CD4-positive, alpha-beta T cell (primary cell): ENCODE data around the gene EFNA1. TPM values are rescaled to one million over a fixed set of nuclear protein-coding genes. Genes with fewer than 3 reads are reported as not detected.

ENCODE experiments used
- ATAC-seq: fragments of 200-7000 bp; cut with Tn5 transposase; one replicate; pipeline ENCODE4 v1.10.0; 2022; ENCODE audit warnings: mild to moderate bottlenecking; ENCODE audit not compliant: poor library complexity
- CTCF ChIA-PET: fragments of 350-600 bp; sonication (Branson Sonifier 250); formaldehyde crosslinking; loops from one replicate; lab custom pipeline; 2021; ENCODE audit warnings: antibody characterized with exemption, inconsistent platforms; lab: Charles Lee
- POLR2A ChIA-PET: fragments of 350-600 bp; sonication (Branson Sonifier 250); formaldehyde crosslinking; loops from one replicate; lab custom pipeline; 2021; ENCODE audit warnings: antibody characterized with exemption, inconsistent platforms; lab: Charles Lee
- DNase-seq, 14 experiments: peaks; one replicate each; pipeline ENCODE4 v3.0.0-alpha.2; 2013 to 2020; ENCODE audit warnings: mixed read lengths in 2 of 14
- H3K27ac ChIP-seq, 2 donors: one replicate each; pipeline versions ENCODE4 v1.5.1 to v1.7.0; 2013; ENCODE audit warnings: low read length in 2 of 2, low read depth in 1 of 2, mild to moderate bottlenecking in 1 of 2
- H3K27me3 ChIP-seq, 2 experiments: 1 replicate in 1 of 2; 2 replicates in 1 of 2; pipeline versions ENCODE4 v1.6.1 to v1.7.0; 2013; ENCODE audit warnings: low read length in 2 of 2, control low read depth in 1 of 2, mild to moderate bottlenecking in 1 of 2, moderate library complexity in 1 of 2; ENCODE audit not compliant: insufficient read depth in 2 of 2, control insufficient read depth in 1 of 2
- H3K36me3 ChIP-seq: one replicate; pipeline ENCODE4 v1.6.1; 2013; ENCODE audit warnings: low read length, control low read depth; ENCODE audit not compliant: insufficient read depth
- H3K4me1 ChIP-seq: one replicate; pipeline ENCODE4 v1.6.1; 2013; ENCODE audit warnings: low read length, control low read depth; ENCODE audit not compliant: insufficient read depth
- H3K4me3 ChIP-seq: one replicate; pipeline ENCODE4 v1.5.1; 2013; ENCODE audit warnings: mild to moderate bottlenecking, low read length, moderate library complexity
- H3K9me3 ChIP-seq, 2 experiments: 1 replicate in 1 of 2; 2 replicates in 1 of 2; pipeline versions ENCODE4 v1.6.1 to v1.7.0; 2013; ENCODE audit warnings: low read length in 2 of 2, mild to moderate bottlenecking in 2 of 2, control low read depth in 1 of 2, moderate library complexity in 1 of 2; ENCODE audit not compliant: control insufficient read depth in 1 of 2, insufficient read depth in 1 of 2
- H3K27ac Mint-ChIP-seq: one replicate; pipeline ENCODE4 v1.8.0; 2020; ENCODE audit warnings: mixed read lengths
- H3K27me3 Mint-ChIP-seq: one replicate; pipeline ENCODE4 v1.8.0; 2021; ENCODE audit warnings: mixed read lengths
- H3K36me3 Mint-ChIP-seq: one replicate; pipeline ENCODE4 v1.8.0; 2021; ENCODE audit warnings: low read depth, mixed read lengths
- H3K4me1 Mint-ChIP-seq: one replicate; pipeline ENCODE4 v1.8.0; 2021; ENCODE audit warnings: low read depth, mixed read lengths
- H3K4me3 Mint-ChIP-seq: one replicate; pipeline ENCODE4 v1.8.0; 2020; ENCODE audit warnings: mild to moderate bottlenecking, mixed read lengths
- H3K9me3 Mint-ChIP-seq: one replicate; pipeline ENCODE4 v1.8.0; 2020; ENCODE audit warnings: mixed read lengths
- intact Hi-C, 2 experiments: fragments of 100-400 bp; cut with DNase I in 1 of 2; cut with micrococcal nuclease in 1 of 2; formaldehyde crosslinking; loops; one replicate each; pipeline versions ENCODE4 v1.15.1 to v1.9.0; 2023 to 2025; cut with DNase I, micrococcal nuclease
- total RNA-seq, 174 experiments: library from RNA in 2 of 174; stranded (reverse) in 2 of 174; gene quantifications; one replicate each; pipeline ENCODE4 v1.2.3 and lab custom pipeline; 2021 to 2026
- TF ChIP-seq, protein P1 (sequence below): fragments of 200-600 bp; IDR thresholded peaks from one replicate; pipeline ENCODE4 v1.8.0; 2022; ENCODE audit warnings: antibody characterized with exemption, mild to moderate bottlenecking

EFNA1 gene
- total RNA-seq, 2 experiments from 2014 or later = 4.2 to 5.9 TPM

DNA sequence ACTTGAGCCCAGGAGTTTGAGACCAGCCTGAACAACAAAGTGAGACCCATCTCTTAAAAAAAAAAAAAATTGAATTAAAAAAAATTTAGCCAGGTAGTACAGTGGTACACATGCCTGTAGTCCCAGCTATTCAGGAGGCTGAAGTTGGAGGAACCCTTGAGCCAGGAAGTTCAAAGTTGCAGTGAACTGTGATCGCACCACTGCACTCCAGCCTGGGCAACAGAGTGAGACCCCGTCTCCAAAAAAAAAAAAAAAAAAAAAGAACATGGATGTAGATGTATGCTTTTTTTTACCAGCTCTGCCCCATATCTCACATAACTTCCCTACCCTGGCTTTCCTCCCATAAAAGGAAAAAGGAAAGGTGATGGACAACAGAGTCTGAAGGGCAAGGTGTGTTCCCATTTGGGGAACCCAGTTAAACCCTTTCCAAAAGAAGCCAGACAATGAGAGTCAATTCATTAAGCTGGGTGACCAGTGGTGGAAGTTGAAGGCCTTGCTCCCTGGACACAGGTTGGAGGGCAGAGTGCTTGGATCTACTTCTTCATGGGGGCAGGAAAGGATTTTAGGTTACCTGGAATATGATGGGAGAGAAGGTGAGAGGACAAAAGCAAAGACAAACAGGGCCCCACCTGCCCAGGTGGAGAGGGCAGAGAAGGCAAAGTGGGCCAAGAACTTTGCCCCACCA is 42.6 kb downstream of the EFNA1 start:
- DNase-seq (no peak), ATAC-seq (no peak)
- Mint-ChIP-seq H3K9me3 (no peaks in the 10 kb centered on the region), H3K27me3 (peaks cover 3% of the 10 kb centered on the region), H3K4me1 (peaks cover 49% of the 10 kb centered on the region), H3K27ac (no peak overlapping the region), H3K36me3 (peaks cover 41% of the 10 kb centered on the region), H3K4me3 (peak overlapping the region; percentile 71)
- POLR2A ChIA-PET = interaction anchor here (1.0 kb wide), 1 partner anchor 35 kb away, joined by 3 read pairs; the partner anchor contains the start of gene SLC50A1
- no peak overlapping the region for H3K27ac ChIP-seq
- intact Hi-C loops = no loop called here
- TF ChIP-seq, protein P1, sequence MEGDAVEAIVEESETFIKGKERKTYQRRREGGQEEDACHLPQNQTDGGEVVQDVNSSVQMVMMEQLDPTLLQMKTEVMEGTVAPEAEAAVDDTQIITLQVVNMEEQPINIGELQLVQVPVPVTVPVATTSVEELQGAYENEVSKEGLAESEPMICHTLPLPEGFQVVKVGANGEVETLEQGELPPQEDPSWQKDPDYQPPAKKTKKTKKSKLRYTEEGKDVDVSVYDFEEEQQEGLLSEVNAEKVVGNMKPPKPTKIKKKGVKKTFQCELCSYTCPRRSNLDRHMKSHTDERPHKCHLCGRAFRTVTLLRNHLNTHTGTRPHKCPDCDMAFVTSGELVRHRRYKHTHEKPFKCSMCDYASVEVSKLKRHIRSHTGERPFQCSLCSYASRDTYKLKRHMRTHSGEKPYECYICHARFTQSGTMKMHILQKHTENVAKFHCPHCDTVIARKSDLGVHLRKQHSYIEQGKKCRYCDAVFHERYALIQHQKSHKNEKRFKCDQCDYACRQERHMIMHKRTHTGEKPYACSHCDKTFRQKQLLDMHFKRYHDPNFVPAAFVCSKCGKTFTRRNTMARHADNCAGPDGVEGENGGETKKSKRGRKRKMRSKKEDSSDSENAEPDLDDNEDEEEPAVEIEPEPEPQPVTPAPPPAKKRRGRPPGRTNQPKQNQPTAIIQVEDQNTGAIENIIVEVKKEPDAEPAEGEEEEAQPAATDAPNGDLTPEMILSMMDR = no peak
- CTCF ChIA-PET = interaction anchor here (0.7 kb wide), 3 partner anchors 79 to 210 kb away, joined by 3 to 4 read pairs (median 3); no protein-coding TSS in a partner anchor
- no peaks in the 10 kb centered on the region for H3K9me3 ChIP-seq
- no peak overlapping the region for H3K4me3 ChIP-seq
- peaks cover 50% of the 10 kb centered on the region for H3K4me1 ChIP-seq
- H3K36me3 ChIP-seq = peaks cover 25% of the 10 kb centered on the region
- peaks cover 0 to 7% of the 10 kb centered on the region in 2 experiments for H3K27me3 ChIP-seq

DNA sequence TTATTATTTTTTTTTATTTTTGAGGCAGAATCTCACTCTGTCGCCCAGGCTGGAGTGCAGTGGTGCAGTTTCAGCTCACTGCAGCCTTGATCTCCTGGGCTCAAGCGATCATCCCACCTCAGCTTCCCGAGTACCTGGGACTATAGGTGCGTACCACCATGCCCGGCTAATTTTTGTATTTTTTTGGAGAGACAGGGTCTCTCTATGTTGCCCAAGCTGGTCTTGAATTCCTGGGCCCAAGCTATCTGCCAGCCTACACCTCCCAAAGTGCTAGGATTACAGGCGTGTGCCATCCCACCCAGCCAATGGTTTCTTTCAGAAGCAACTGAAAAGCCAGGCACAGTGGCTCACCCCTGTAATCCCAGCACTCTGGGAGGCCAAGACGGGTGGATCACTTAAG is 43.1 kb downstream of the EFNA1 start:
- H3K4me1 Mint-ChIP-seq = peaks cover 53% of the 10 kb centered on the region
- H3K27ac Mint-ChIP-seq = peak overlapping the region; percentile 95
- peaks cover 41% of the 10 kb centered on the region for H3K36me3 Mint-ChIP-seq
- H3K4me3 Mint-ChIP-seq = peak overlapping the region; percentile 100
- TF ChIP-seq, protein P1 = no peak
- Histone ChIP-seq H3K27me3 (peaks cover 0 to 7% of the 10 kb centered on the region in 2 experiments), H3K36me3 (peaks cover 25% of the 10 kb centered on the region), H3K9me3 (no peaks in the 10 kb centered on the region), H3K27ac (no peak overlapping the region), H3K4me1 (peaks cover 56% of the 10 kb centered on the region), H3K4me3 (no peak overlapping the region)
- ChIA-PET CTCF (interaction anchor here (0.6 to 0.7 kb wide), 4 partner anchors 79 to 847 kb away, joined by 3 to 4 read pairs (median 4); no protein-coding TSS in a partner anchor), POLR2A (interaction anchor here (1.0 kb wide), 1 partner anchor 35 kb away, joined by 3 read pairs; the partner anchor contains the start of gene SLC50A1)
- intact Hi-C loops = no loop called here
- H3K9me3 Mint-ChIP-seq = no peaks in the 10 kb centered on the region
- ATAC-seq (no peak), DNase-seq (no peak)
- H3K27me3 Mint-ChIP-seq = peaks cover 3% of the 10 kb centered on the region

DNA sequence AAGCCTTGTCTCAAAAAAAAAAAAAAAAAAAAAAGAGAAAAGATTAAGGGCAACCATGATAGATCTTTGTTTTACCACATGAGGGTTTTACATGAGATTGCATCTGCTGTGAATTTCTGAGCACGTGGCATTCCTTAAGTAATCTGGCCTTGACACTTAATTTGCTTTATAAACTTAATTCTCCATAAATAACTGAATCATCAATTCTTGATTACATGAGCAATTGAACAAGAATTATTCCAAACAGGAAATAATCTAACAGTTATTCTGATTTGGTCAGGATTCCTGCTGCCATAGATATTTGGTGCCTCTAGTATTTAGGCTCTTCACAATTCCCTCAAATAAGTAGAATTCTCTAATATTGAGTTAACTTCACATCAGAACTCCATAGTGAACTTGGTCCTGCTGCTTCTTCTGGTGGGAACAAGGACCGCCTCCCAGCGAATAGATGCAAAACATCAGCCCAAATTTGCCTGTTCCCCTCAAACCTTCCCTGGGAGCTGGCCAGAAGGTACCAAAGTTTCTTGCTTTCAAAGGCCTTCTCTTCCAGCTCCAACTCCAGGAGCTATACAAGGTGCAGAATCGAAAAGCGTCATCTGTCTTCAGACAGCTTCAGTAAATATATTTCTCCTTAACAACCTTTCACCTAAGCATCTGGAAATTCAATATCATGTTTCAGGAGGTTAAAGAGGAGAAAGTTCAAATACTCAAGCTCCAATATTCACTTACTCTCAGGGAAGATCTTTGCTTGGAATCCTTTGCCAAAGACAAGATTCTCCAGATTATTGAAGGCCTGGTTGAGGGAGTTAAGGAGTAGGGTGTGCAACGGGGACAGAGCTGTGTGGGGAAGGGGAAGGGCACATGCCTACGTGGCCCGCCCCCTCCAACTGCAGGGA is 44.4 kb downstream of the EFNA1 start:
- H3K4me1 Mint-ChIP-seq = peaks cover 63% of the 10 kb centered on the region
- peaks cover 3% of the 10 kb centered on the region for H3K27me3 Mint-ChIP-seq
- H3K36me3 Mint-ChIP-seq = peaks cover 47% of the 10 kb centered on the region
- Histone ChIP-seq H3K4me1 (peaks cover 64% of the 10 kb centered on the region), H3K27ac (peak overlapping the region; percentile 89 to 91), H3K27me3 (peaks cover 0 to under 1% of the 10 kb centered on the region in 2 experiments), H3K9me3 (no peaks in the 10 kb centered on the region), H3K4me3 (peak overlapping the region; percentile 77), H3K36me3 (peaks cover 30% of the 10 kb centered on the region)
- POLR2A ChIA-PET = interaction anchor here (0.9 to 4.4 kb wide), 15 partner anchors 22 to 220 kb away, joined by 3 to 31 read pairs (median 6); partner anchors contain the start of genes ADAM15, CLK2 and SLC50A1
- no peaks in the 10 kb centered on the region for H3K9me3 Mint-ChIP-seq
- CTCF ChIA-PET = interaction anchor here (0.8 to 4.2 kb wide), 15 partner anchors 22 to 217 kb away, joined by 3 to 26 read pairs (median 7); partner anchors contain the start of genes PBXIP1 and THBS3
- TF ChIP-seq, protein P1 = no peak
- no peak for DNase-seq
- peak; percentile 39 for ATAC-seq
- intact Hi-C loops = no loop called here
- H3K4me3 Mint-ChIP-seq = peak overlapping the region; percentile 100
- H3K27ac Mint-ChIP-seq = peak overlapping the region; percentile 95
